ENCODE data around the gene VASN. TPM values are rescaled to one million over a fixed set of nuclear protein-coding genes. Genes with fewer than 3 reads are reported as not detected.

The VASN gene
- polyA plus RNA-seq, 1 experiment, result 19.1 TPM

DNA sequence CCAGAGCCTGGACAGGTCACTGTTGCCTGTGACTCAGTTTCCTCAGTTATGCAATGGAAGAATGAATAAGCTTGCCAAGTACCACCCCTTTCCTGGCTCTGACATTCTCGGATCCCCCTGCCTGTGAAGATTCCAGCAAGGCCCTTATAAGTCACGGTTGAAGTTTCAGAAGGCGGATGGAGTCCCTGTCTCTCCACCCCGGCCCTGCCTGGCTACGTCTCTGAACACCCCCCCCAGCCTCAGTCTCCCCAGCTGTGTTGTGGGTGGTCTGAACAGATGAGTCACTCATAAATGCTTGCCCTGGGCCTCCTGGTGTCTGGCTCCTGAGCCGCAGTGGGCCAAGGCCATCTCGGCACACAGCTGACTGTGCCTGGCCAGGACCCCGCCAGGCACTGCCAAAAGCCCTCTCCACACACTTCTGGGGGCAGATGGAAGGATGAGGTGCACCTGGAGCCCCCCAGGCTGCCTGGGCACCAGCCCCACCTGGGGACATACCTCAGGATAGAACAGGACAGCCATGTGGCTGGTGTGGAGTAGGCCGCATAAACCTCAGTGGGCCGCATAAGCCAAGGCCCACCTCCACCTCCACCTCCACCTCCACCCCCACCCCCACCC is 15.4 kb downstream of the VASN start:
- H3K27ac ChIP-seq (ENCODE audit: low read depth, low read length), result no peak overlapping the region
- H3K9me3 ChIP-seq (ENCODE audit: control insufficient read depth, insufficient read depth, low read length), result no peaks in the 10 kb centered on the region; the same call in 1 of the 2 replicates
- CTCF ChIA-PET, result interaction anchor here (1.4 kb wide), 2 partner anchors 15 to 17 kb away, joined by 5 to 7 read pairs; no protein-coding TSS in a partner anchor
- DNase-seq (ENCODE audit: low read depth, low spot score), result no peak
- H3K4me3 ChIP-seq (ENCODE audit: low read depth, low read length), result no peak overlapping the region
- 0 out of 2 replicates have a peak, but pooled peaks have one; percentile 1 for TF ChIP-seq CTCF (IDR thresholded peaks at IDR 0.05; ENCODE audit: low read depth, low read length)
- no peaks in the 10 kb centered on the region for H3K27me3 ChIP-seq (ENCODE audit: control insufficient read depth, insufficient read depth, low read length)
- POLR2A ChIA-PET, result interaction anchor here (0.8 to 3.6 kb wide), 6 partner anchors 9 to 62 kb away, joined by 3 to 24 read pairs (median 4); partner anchors contain the start of genes PAM16 and VASN

DNA sequence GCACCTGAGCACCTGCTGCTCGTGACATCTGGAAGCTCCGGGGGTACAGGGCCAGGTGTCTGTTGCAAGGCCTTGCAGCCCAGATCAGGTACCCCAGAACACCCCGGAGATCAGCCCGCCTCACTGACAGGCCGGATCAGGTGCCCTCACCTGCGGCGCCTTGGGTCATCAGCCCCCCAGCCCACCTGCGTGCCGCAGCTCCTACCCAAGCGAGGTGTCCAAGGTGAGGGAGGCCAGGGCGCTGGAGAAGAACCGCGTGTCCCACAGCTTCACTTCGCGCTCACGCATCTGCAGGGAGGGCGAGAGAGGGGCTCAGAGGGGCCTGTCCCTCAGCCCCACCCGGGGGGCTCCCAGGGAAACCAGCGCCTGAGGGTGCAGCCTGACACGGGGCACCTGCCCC is 16.1 kb downstream of the VASN start:
- no peak for DNase-seq (ENCODE audit: low read depth, low spot score)
- ChIA-PET POLR2A (interaction anchor here (1.6 to 3.6 kb wide), 2 partner anchors 10 to 15 kb away, joined by 4 to 24 read pairs; no protein-coding TSS in a partner anchor), CTCF (interaction anchor here (7.8 kb wide), 1 partner anchor 16 kb away, joined by 120 read pairs; no protein-coding TSS in a partner anchor)
- Histone ChIP-seq H3K27ac (ENCODE audit: low read depth, low read length) (no peak overlapping the region), H3K4me3 (ENCODE audit: low read depth, low read length) (no peak overlapping the region), H3K27me3 (ENCODE audit: control insufficient read depth, insufficient read depth, low read length) (no peaks in the 10 kb centered on the region), H3K9me3 (ENCODE audit: control insufficient read depth, insufficient read depth, low read length) (no peaks in the 10 kb centered on the region; the same call in 1 of the 2 replicates)
- TF ChIP-seq CTCF (IDR thresholded peaks at IDR 0.05; ENCODE audit: low read depth, low read length), result no peak

- no peaks in the 10 kb centered on the region; the same call in 1 of the 2 replicates for H3K9me3 ChIP-seq (ENCODE audit: control insufficient read depth, insufficient read depth, low read length)
- POLR2A ChIA-PET, result interaction anchor here (0.5 to 3.6 kb wide), 6 partner anchors 11 to 46 kb away, joined by 3 to 24 read pairs (median 4); no protein-coding TSS in a partner anchor
- no peak overlapping the region for H3K4me3 ChIP-seq (ENCODE audit: low read depth, low read length)
- TF ChIP-seq CTCF (IDR thresholded peaks at IDR 0.05; ENCODE audit: low read depth, low read length), result no peak
- DNase-seq (ENCODE audit: low read depth, low spot score), result no peak
- no peaks in the 10 kb centered on the region for H3K27me3 ChIP-seq (ENCODE audit: control insufficient read depth, insufficient read depth, low read length)
- CTCF ChIA-PET, result interaction anchor here (1.4 to 7.8 kb wide), 2 partner anchors 15 to 29 kb away, joined by 3 to 120 read pairs; no protein-coding TSS in a partner anchor
- H3K27ac ChIP-seq (ENCODE audit: low read depth, low read length), result no peak overlapping the region
Observed at GRCh38 chr16:4388271-4389021, 16.8 kb downstream of the VASN start.

- ChIA-PET POLR2A (interaction anchor here (0.5 to 1.6 kb wide), 4 partner anchors 13 to 45 kb away, joined by 3 to 7 read pairs (median 4); no protein-coding TSS in a partner anchor), CTCF (interaction anchor here (1.4 to 7.8 kb wide), 2 partner anchors 15 to 30 kb away, joined by 3 to 120 read pairs; no protein-coding TSS in a partner anchor)
- no peak for TF ChIP-seq CTCF (IDR thresholded peaks at IDR 0.05; ENCODE audit: low read depth, low read length)
- Histone ChIP-seq H3K27me3 (ENCODE audit: control insufficient read depth, insufficient read depth, low read length) (no peaks in the 10 kb centered on the region), H3K9me3 (ENCODE audit: control insufficient read depth, insufficient read depth, low read length) (no peaks in the 10 kb centered on the region; the same call in 1 of the 2 replicates), H3K4me3 (ENCODE audit: low read depth, low read length) (no peak overlapping the region), H3K27ac (ENCODE audit: low read depth, low read length) (no peak overlapping the region)
- no peak for DNase-seq (ENCODE audit: low read depth, low spot score)
Observed at GRCh38 chr16:4389051-4389955, 17.7 kb downstream of the VASN start.
